Smooth muscle cell of the umbilical artery (primary cell): ENCODE results near the gene ZNF646. TPM values are rescaled to one million over a fixed set of nuclear protein-coding genes. Genes with fewer than 3 reads are reported as not detected.

ENCODE experiments used
- total RNA-seq: library from RNA; depleted of rRNA; stranded (reverse); fragments of >200 nt; gene quantifications from 2 replicates; pipeline ENCODE4 v1.2.3, GENCODE V29; 2014

Gene ZNF646, protein sequence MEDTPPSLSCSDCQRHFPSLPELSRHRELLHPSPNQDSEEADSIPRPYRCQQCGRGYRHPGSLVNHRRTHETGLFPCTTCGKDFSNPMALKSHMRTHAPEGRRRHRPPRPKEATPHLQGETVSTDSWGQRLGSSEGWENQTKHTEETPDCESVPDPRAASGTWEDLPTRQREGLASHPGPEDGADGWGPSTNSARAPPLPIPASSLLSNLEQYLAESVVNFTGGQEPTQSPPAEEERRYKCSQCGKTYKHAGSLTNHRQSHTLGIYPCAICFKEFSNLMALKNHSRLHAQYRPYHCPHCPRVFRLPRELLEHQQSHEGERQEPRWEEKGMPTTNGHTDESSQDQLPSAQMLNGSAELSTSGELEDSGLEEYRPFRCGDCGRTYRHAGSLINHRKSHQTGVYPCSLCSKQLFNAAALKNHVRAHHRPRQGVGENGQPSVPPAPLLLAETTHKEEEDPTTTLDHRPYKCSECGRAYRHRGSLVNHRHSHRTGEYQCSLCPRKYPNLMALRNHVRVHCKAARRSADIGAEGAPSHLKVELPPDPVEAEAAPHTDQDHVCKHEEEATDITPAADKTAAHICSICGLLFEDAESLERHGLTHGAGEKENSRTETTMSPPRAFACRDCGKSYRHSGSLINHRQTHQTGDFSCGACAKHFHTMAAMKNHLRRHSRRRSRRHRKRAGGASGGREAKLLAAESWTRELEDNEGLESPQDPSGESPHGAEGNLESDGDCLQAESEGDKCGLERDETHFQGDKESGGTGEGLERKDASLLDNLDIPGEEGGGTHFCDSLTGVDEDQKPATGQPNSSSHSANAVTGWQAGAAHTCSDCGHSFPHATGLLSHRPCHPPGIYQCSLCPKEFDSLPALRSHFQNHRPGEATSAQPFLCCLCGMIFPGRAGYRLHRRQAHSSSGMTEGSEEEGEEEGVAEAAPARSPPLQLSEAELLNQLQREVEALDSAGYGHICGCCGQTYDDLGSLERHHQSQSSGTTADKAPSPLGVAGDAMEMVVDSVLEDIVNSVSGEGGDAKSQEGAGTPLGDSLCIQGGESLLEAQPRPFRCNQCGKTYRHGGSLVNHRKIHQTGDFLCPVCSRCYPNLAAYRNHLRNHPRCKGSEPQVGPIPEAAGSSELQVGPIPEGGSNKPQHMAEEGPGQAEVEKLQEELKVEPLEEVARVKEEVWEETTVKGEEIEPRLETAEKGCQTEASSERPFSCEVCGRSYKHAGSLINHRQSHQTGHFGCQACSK (N-terminal part only)
- 9.5 and 16.3 TPM in 2 replicates for total RNA-seq

DNA sequence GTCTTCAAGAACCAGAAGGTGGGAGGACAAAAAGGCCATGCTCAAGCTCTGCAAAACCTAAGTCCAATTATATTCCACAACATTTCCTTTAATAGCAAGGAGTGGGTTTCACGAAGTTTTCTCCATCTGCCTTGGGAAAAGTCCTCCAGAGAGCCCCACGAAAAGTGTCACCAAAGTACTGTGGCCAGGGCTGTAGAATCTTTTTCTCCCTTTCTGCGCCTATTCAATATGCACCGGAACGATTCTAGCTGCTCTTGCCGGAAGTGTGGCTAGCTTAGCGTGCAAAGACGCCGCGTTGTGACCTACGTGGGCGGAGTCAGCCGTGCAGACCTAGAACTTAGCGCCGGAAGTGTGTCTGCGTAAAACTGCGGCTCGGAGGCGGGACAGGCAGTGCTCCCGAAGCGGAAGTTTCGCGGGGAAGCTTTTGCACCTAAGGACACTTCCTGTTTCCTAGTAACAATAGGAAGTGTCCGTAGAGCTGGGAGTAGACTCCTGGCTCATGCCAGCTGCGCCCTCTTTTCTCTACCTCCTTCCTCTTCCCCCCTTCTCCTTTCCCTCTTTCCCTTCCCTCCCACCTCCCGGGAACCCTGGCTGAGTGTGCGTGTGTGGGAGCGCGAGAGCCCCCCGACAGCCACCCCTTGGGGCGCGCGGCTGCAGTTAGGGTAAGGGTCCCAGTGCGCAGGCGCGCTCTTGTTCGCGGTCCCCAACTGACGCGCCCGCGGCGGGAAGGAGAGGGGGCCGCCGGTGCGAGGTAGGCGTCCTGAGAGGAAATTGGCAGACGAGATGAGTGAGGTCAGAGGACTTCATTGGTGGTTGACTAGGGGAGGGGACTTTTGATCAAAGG, at the start of gene ZNF646, which contains the start of gene ZNF668:
Gene ZNF646, plus strand, starts transcription at position 453 of the 844 bp plus-strand sequence. CDS start 1,903 bp downstream, outside the sequence.
Gene ZNF668, minus strand, starts transcription at position 271 of the 844 bp plus-strand sequence. CDS start 9,781 bp downstream, outside the sequence.

DNA sequence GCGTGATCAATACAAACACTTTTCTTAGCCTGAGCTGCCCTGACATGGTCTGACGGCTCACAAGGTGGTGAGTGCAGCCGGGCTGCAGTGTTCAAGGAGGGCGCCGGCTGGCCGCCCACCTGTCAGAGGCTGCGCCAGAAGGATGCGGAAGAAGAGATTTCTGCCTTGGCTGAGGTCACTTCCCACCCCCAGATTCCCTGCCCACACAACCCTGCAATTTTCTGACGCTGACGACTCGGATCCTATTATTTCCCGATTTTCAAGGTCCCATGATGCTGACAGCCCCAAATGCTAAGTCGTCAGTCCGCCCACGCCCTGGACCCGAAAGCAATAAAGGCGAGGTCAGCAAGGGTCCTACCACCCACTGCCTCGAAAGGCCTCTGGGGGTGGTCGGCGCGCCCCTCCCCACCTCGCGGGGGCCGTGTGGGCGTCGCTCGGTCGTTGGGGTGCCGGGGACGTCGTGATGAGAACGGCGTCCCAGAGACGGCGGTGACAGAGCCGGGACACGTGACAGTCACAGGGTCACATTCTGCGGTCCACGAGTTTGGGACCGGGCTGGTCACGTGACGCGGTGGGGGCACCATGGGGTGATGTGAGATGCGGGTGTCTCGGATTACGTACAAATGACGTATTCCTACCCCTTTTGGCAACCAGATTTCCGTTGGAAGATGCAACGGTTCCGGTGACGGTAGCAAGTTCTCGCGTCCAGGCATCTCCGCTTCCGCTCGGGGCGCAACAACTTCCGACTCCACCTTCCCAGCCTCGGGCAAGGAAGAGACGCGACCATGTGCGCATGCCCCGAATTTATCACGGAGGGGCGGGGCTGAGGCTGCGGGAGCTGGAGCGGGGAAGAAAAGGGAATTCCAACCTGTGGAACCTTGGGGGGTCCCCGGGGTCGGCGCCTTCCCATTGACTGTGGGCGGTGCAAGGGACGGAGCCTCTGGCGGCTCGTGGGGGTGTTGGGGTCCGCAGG, 41.2 kb upstream of the ZNF646 start, which contains the start of gene STX4:
Gene STX4, plus strand, starts transcription at position 823 of the 973 bp plus-strand sequence. CDS start 248 bp downstream, outside the sequence.

DNA sequence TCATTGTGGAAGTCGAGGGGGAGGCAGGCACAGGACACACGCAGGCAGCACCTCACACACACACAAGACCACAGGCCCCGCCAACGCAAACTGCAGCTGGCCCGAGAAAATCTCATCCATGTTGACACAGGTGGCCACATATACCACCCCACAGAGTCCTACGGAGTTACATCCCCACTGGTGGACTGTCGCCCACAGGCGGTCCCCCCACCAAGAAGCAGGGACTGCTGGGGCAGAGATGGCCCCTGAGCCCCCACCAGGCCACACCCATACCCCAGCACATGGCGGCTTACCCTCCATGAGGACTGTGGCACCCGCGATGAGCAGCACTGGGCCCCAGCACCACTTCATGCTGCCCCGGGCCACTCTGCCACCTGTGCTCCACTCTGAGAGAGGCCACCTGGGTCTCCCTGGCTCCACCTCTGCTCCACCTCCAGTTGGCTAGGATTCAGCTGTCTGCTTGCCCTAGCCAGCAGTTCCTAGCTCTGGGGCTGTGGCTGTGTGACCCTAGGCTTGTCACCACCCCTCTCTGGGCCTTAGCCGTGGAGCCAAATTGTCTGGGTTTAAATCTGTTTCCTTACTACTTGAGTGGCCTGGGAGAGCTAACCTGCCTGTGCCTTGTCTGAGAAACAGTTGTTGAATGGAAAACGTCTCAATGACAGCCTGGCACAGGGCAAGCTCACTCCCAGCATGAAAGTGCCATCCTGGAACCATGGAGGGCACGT, 14.4 kb downstream of the ZNF646 start, which contains the start of gene PRSS53:
Gene PRSS53, minus strand, starts transcription at position 485 of the 725 bp plus-strand sequence. Its CDS starts 134 bp downstream, at position 351.

DNA sequence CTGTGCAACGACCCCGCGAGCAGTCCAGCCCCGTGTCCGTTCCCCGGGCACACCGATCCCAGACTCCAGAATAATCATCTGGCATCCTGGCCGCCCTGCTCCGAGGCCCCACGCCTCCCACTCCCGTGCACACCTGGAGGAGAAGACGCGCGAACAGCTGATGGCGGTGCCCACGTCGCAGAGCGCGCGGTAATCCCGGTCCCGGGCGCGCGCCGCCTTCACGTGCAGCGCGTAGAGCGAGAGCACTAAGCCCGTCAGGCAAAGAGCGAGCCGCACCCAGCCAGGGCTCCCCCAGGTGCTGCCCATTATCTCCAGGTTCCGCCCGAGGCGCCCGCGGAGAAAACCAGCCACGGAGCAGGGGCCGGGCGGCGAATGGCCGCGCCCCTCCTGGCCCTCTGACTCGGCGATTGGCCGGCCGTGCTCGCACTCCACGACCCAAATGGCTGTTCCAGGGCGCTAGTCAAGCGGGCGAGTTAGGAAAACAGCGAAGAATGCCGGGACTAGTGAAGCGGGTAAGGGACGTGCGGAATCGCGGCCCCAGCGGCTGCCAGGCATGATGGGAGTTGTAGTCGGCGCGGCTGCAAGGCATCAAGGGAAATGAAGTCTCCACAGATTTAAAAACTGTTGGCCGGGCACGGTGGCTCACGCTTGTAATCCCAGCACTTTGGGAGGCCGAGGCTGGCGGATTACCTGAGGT, 20.4 kb downstream of the ZNF646 start, which contains the start of gene VKORC1:
Gene VKORC1, minus strand, starts transcription at position 374 of the 697 bp plus-strand sequence. Its CDS starts 68 bp downstream, at position 306.

DNA sequence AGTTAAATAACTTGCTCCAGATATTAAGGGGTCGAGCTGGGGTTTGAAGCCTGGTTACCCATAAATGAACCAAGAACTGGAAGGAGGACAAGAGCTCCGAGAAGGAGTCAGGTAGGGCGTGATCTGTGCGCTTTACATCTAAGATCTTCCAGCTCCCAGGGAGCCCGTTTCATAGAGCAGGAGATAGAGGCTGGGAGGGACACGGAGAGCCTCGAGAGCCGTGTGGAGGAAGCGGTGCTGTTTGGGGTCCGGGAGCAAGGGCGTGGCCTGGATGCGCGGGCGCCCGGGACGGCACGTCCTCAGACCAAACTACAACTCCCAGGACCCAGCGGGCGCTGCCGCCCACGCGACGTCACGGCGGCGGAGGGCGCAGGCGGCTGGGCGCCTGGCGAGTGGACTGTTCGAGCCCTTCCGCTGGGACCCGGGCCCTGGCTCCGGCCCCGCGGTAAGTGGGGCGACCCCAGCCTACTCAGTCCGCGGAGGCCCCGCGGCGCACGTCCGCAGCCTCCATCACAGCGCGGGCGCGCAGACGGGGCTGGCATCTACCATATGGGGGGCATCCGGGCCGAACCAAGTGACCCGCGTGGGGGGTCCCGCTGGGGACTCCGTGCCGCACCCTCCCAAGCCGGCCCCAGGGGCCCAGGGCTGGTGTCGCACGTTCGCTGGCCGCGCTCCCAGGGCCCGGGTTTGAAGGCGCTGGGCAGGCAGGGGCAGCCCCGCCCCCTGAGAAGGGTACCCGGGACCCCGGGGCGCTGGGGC, 34.0 kb downstream of the ZNF646 start, which contains the start of gene BCKDK:
Gene BCKDK, plus strand, starts transcription at position 352 of the 759 bp plus-strand sequence. CDS start 838 bp downstream, outside the sequence.

DNA sequence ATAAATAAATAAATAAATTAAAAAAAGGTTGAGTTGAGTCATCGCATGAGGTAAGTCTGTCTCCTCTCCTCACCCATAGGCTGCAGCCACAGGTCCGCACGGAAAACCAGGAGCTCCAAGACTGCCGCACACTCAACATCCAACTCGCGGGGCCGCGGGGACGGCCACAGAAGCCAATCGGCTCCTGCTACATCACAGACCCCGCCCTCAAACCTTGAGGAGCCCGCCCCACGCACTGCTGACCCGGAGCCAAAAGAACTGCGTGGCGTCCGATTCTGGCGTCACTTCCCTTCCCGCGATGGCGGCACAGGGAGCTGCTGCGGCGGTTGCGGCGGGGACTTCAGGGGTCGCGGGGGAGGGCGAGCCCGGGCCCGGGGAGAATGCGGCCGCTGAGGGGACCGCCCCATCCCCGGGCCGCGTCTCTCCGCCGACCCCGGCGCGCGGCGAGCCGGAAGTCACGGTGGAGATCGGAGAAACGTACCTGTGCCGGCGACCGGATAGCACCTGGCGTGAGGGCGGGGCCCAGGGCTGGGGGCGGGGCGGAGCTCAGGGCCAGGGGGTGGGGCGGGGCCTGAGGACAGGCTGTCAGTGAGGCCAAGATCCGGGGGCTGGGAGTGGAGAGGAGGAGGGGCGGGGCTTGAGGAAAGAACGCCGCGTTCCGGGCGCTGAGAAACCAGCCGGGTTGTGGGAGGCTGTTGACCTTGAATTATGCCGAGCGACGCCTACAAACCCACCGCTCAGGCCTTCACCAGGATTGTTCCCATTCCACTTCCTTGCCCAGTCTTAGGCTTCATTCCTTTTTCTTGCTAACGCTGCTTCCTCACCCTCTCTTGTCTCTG, 43.4 kb downstream of the ZNF646 start, which contains the start of gene KAT8:
Gene KAT8, plus strand, starts transcription at position 281 of the 839 bp plus-strand sequence. Its CDS starts 18 bp downstream, at position 299.

Other genes starting within 250 kb of the ZNF646 start
- gene BCL7C, start 180.3 kb upstream of the ZNF646 start, total RNA-seq = 25.5 and 26.6 TPM in 2 replicates
- 2.7 and 4.4 TPM in 2 replicates for gene CTF1, start 177.8 kb upstream of the ZNF646 start, total RNA-seq
- 25.2 and 25.5 TPM in 2 replicates for gene FBXL19, start 150.8 kb upstream of the ZNF646 start, total RNA-seq
- gene ORAI3, start 125.4 kb upstream of the ZNF646 start, total RNA-seq = 36.4 and 49.0 TPM in 2 replicates
- gene SETD1A, start 116.7 kb upstream of the ZNF646 start, total RNA-seq = 1.8 and 4.9 TPM in 2 replicates
- gene HSD3B7, start 89.2 kb upstream of the ZNF646 start, total RNA-seq = 11.6 and 13.4 TPM in 2 replicates
- gene STX1B, start 63.8 kb upstream of the ZNF646 start, total RNA-seq = 0.59 and 2.8 TPM in 2 replicates
- 23.2 and 29.7 TPM in 2 replicates for gene STX4, start 40.9 kb upstream of the ZNF646 start, total RNA-seq
- 8.3 and 9.8 TPM in 2 replicates for gene ZNF668, start 182 bp upstream of the ZNF646 start, total RNA-seq
- gene PRSS53, start 14.5 kb downstream of the ZNF646 start, total RNA-seq = 3.6 and 9.6 TPM in 2 replicates
- gene VKORC1, start 20.4 kb downstream of the ZNF646 start, total RNA-seq = 163 and 273 TPM in 2 replicates
- gene BCKDK, start 34.0 kb downstream of the ZNF646 start, total RNA-seq = 19.3 and 33.3 TPM in 2 replicates
- gene KAT8, start 43.2 kb downstream of the ZNF646 start, total RNA-seq = 31.5 and 32.1 TPM in 2 replicates
- not detected in 2 replicates for gene PRSS8, start 61.3 kb downstream of the ZNF646 start, total RNA-seq
- 0.30 TPM in 1 of 2 replicates, not detected in the other for gene PRSS36, start 75.6 kb downstream of the ZNF646 start, total RNA-seq
- 45.7 and 65.8 TPM in 2 replicates for gene FUS, start 105.7 kb downstream of the ZNF646 start, total RNA-seq
- gene PYCARD, start 128.3 kb downstream of the ZNF646 start, total RNA-seq = 27.3 and 28.7 TPM in 2 replicates
- not detected in 2 replicates for gene TRIM72, start 139.7 kb downstream of the ZNF646 start, total RNA-seq
- not detected in 2 replicates for gene PYDC1, start 142.7 kb downstream of the ZNF646 start, total RNA-seq
- not detected in 2 replicates for gene ITGAM, start 185.6 kb downstream of the ZNF646 start, total RNA-seq